SK-N-MC (cell line): Measurements from ENCODE around the gene ETFDH.

Experiments used
- DNase-seq: peaks from one replicate; pipeline ENCODE4 v3.0.0-alpha.2; 2011; ENCODE audit warnings: low read depth, low spot score
- H3K27ac ChIP-seq: fragments of 200-600 bp; sonication (generic); 2 replicates; pipeline ENCODE4 v1.5.1; 2016; ENCODE audit warnings: mixed run types
- H3K36me3 ChIP-seq: fragments of 200-600 bp; sonication (generic); 2 replicates; pipeline ENCODE4 v1.6.1; 2017; ENCODE audit warnings: antibody characterized with exemption, low read length, mixed read lengths; ENCODE audit not compliant: insufficient read depth
- H3K4me3 ChIP-seq: fragments of 200-600 bp; sonication (generic); 2 replicates; pipeline ENCODE4 v1.5.1; 2016
- H3K9ac ChIP-seq: fragments of 200-600 bp; sonication (generic); 2 replicates; pipeline ENCODE4 v1.8.0; 2017; ENCODE audit warnings: mixed run types, mixed read lengths; ENCODE audit not compliant: insufficient read length
- H3K9me3 ChIP-seq: fragments of 200-600 bp; sonication (generic); 2 replicates; pipeline ENCODE4 v1.6.1; 2017; ENCODE audit warnings: low read depth, mild to moderate bottlenecking, antibody characterized with exemption, low read length, moderate library complexity, mixed read lengths
- EZH2 ChIP-seq: fragments of 200-600 bp; sonication (generic); IDR thresholded peaks from one replicate; pipeline ENCODE4 v1.6.1; 2017; ENCODE audit warnings: antibody characterized with exemption
- FOXP2 ChIP-seq: optimal IDR thresholded peaks from 2 replicates; pipeline ENCODE3; 2011; ENCODE audit warnings: mild to moderate bottlenecking, moderate library complexity; ENCODE audit not compliant: insufficient read depth; ENCODE audit errors: extremely low read length, control extremely low read depth
- POLR2AphosphoS5 ChIP-seq: IDR thresholded peaks from 2 replicates; pipeline ENCODE4 v1.6.1; 2012; ENCODE audit warnings: mild to moderate bottlenecking, low read depth, low read length, borderline replicate concordance

ETFDH gene

GRCh38 chr4:158671915-158672806 is at the start of gene ETFDH:
ETFDH (plus strand) TSS chr4:158672296; CDS start chr4:158672457, 161 bp downstream.
- Histone ChIP-seq H3K9ac (peak within 1 kb of the TSS; percentile 81), H3K4me3 (peak within 1 kb of the TSS; percentile 97), H3K9me3 (no peaks in the 10 kb centered on the region), H3K36me3 (peaks cover 17% of the 10 kb centered on the region), H3K27ac (peak within 1 kb of the TSS; percentile 80)
- TF ChIP-seq FOXP2 (no peak), POLR2AphosphoS5 (peak; percentile 80)
- peak; percentile 94 for DNase-seq

- H3K4me3 ChIP-seq: no peak overlapping the region
- H3K36me3 ChIP-seq: no peaks in the 10 kb centered on the region
- H3K27ac ChIP-seq: no peak overlapping the region
- DNase-seq: peak; percentile 18
- no peak for TF ChIP-seq FOXP2
- TF ChIP-seq POLR2AphosphoS5: no peak
- no peak for TF ChIP-seq EZH2
- no peak overlapping the region for H3K9ac ChIP-seq
- no peaks in the 10 kb centered on the region for H3K9me3 ChIP-seq
These were observed 47.1 kb upstream of the ETFDH start for GRCh38 chr4:158624889-158625478.

GRCh38 chr4:158625544-158625943 is 46.6 kb upstream of the ETFDH start:
- TF ChIP-seq EZH2 (no peak), FOXP2 (no peak), POLR2AphosphoS5 (no peak)
- Histone ChIP-seq H3K27ac (no peak overlapping the region), H3K9ac (no peak overlapping the region)

GRCh38 chr4:158630893-158631292 is 41.2 kb upstream of the ETFDH start:
- Histone ChIP-seq H3K27ac (no peak overlapping the region), H3K36me3 (no peaks in the 10 kb centered on the region), H3K4me3 (no peak overlapping the region), H3K9me3 (no peaks in the 10 kb centered on the region), H3K9ac (no peak overlapping the region)
- no peak for DNase-seq
- TF ChIP-seq EZH2 (no peak), POLR2AphosphoS5 (no peak), FOXP2 (no peak)

More at GRCh38 chr4:158625544-158625943, 46.6 kb upstream of the ETFDH start:
- no peak for DNase-seq
- Histone ChIP-seq H3K4me3 (no peak overlapping the region), H3K36me3 (no peaks in the 10 kb centered on the region), H3K9me3 (no peaks in the 10 kb centered on the region)

- Histone ChIP-seq H3K9me3 (no peaks in the 10 kb centered on the region), H3K9ac (no peak overlapping the region), H3K4me3 (no peak overlapping the region), H3K36me3 (no peaks in the 10 kb centered on the region), H3K27ac (no peak overlapping the region)
- TF ChIP-seq FOXP2: no peak
- TF ChIP-seq POLR2AphosphoS5: no peak
- no peak for TF ChIP-seq EZH2
- no peak for DNase-seq
These were observed 35.5 kb upstream of the ETFDH start for GRCh38 chr4:158636619-158637018.

- Histone ChIP-seq H3K9ac (no peak overlapping the region), H3K36me3 (no peaks in the 10 kb centered on the region), H3K9me3 (no peaks in the 10 kb centered on the region), H3K4me3 (no peak overlapping the region), H3K27ac (no peak overlapping the region)
- no peak for DNase-seq
- TF ChIP-seq EZH2: no peak
- no peak for TF ChIP-seq FOXP2
- TF ChIP-seq POLR2AphosphoS5: no peak
These were observed 27.7 kb upstream of the ETFDH start for GRCh38 chr4:158644356-158644755.

- Histone ChIP-seq H3K36me3 (no peaks in the 10 kb centered on the region), H3K9ac (no peak overlapping the region), H3K4me3 (no peak overlapping the region), H3K9me3 (no peaks in the 10 kb centered on the region), H3K27ac (no peak overlapping the region)
- no peak for DNase-seq
- TF ChIP-seq FOXP2: no peak
- TF ChIP-seq POLR2AphosphoS5: no peak
- TF ChIP-seq EZH2: no peak
These were observed 27.3 kb upstream of the ETFDH start for GRCh38 chr4:158644760-158645159.

- H3K27ac ChIP-seq: no peak overlapping the region
- no peaks in the 10 kb centered on the region for H3K9me3 ChIP-seq
- TF ChIP-seq FOXP2: no peak
- no peak for TF ChIP-seq EZH2
- TF ChIP-seq POLR2AphosphoS5: no peak
- DNase-seq: no peak
- H3K9ac ChIP-seq: no peak overlapping the region
- no peak overlapping the region for H3K4me3 ChIP-seq
- no peaks in the 10 kb centered on the region for H3K36me3 ChIP-seq
These were observed 22.9 kb upstream of the ETFDH start for GRCh38 chr4:158649111-158649680.
